ENCODE results near the gene ANKRD11. TPM values are rescaled to one million over a fixed set of nuclear protein-coding genes. Genes with fewer than 3 reads are reported as not detected.
"Not testable (repeated sequence)": the region's sequence is repeated elsewhere in the genome, so short reads cannot be mapped to it uniquely, and the experiment has no call there.

The ANKRD11 gene
- polyA plus RNA-seq, 3 donors = 98.3 to 127 (median 111) TPM

DNA sequence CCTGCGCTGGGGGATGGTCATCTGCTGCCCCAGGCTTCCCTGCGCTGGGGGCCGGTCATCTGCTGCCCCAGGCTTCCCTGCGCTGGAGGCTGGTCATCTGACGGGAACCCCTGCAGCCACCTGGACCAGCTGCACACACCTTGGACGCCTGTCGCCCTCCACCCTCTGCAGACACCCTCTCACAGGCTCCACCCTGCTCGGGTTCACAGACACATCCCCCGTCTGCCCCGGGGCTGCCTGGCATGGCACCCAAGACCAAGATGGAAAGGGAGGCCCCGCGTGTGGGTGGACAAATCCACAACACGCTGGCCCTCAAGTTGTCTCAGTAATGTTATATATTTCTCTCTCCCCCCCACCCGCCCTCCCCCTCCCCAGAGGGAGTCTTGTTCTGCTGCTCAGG, 89.6 kb downstream of the ANKRD11 start:
- DNase-seq (ENCODE audit: extremely low read depth in 1 of 11, low read depth in 9 of 11, low spot score in 4 of 11) = no peak

DNA sequence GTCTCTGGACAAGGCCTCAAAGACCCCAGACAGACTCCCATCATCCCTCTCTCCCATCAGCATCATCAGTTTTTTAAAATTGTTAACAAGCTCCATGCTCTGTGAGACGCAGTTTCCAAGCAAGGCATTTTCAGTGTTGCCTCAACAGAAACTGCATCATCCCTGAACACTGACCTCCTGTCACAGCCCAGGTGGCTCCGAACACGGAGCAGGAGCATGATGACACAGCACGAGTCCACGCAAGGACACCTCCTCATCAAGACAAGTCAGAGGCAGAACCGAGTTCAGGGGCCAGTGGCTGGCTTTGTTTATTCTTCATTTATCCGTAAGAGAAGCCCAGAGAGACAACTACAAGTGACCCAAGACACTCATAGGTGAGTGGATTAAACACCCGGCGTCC, 91.4 kb downstream of the ANKRD11 start:
- no peak for DNase-seq (ENCODE audit: extremely low read depth in 1 of 11, low read depth in 9 of 11, low spot score in 4 of 11)

- no peak for DNase-seq (ENCODE audit: extremely low read depth in 1 of 11, low read depth in 9 of 11, low spot score in 4 of 11)
Observed at GRCh38 chr16:89397331-89397861, 93.0 kb downstream of the ANKRD11 start.

GRCh38 chr16:89396156-89396555, 94.2 kb downstream of the ANKRD11 start:
- DNase-seq (ENCODE audit: extremely low read depth in 1 of 11, low read depth in 9 of 11, low spot score in 4 of 11) = no peak

- peak; percentile 66 to 92 (median 81) for DNase-seq (ENCODE audit: extremely low read depth in 1 of 11, low read depth in 9 of 11, low spot score in 4 of 11)
Observed at GRCh38 chr16:89395150-89396142, 94.9 kb downstream of the ANKRD11 start.

GRCh38 chr16:89393738-89394406, 96.5 kb downstream of the ANKRD11 start:
- DNase-seq (ENCODE audit: extremely low read depth in 1 of 11, low read depth in 9 of 11, low spot score in 4 of 11) = no peak

- no peak for DNase-seq (ENCODE audit: extremely low read depth in 1 of 11, low read depth in 9 of 11, low spot score in 4 of 11)
Observed at GRCh38 chr16:89392881-89393737, 97.3 kb downstream of the ANKRD11 start.

GRCh38 chr16:89390224-89390583, 100.2 kb downstream of the ANKRD11 start:
- DNase-seq (ENCODE audit: extremely low read depth in 1 of 11, low read depth in 9 of 11, low spot score in 4 of 11) = not testable (repeated sequence)

- DNase-seq (ENCODE audit: extremely low read depth in 1 of 11, low read depth in 9 of 11, low spot score in 4 of 11) = not testable (repeated sequence)
Observed at GRCh38 chr16:89389504-89390223, 100.7 kb downstream of the ANKRD11 start.

DNA sequence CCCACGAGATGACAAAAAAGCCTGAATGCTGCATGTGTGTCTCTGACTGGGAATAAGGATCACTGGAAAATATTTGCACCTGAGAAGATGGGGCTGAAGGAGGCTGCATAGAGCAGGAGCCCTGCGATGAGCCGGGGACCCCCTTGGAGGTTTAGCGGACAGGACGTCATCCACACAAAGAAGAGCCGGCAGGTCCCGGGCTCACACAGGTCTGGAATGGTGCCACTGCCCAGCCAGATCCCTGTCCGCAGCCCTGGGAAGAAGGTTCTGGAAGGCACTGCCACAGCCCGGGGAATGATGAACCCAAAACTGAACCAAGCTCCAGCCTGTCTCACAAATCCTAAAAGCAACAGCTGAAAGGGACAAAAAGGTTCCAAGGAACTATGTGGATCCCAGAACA, 101.8 kb downstream of the ANKRD11 start:
- DNase-seq (ENCODE audit: extremely low read depth in 1 of 11, low read depth in 9 of 11, low spot score in 4 of 11) = no peak

DNA sequence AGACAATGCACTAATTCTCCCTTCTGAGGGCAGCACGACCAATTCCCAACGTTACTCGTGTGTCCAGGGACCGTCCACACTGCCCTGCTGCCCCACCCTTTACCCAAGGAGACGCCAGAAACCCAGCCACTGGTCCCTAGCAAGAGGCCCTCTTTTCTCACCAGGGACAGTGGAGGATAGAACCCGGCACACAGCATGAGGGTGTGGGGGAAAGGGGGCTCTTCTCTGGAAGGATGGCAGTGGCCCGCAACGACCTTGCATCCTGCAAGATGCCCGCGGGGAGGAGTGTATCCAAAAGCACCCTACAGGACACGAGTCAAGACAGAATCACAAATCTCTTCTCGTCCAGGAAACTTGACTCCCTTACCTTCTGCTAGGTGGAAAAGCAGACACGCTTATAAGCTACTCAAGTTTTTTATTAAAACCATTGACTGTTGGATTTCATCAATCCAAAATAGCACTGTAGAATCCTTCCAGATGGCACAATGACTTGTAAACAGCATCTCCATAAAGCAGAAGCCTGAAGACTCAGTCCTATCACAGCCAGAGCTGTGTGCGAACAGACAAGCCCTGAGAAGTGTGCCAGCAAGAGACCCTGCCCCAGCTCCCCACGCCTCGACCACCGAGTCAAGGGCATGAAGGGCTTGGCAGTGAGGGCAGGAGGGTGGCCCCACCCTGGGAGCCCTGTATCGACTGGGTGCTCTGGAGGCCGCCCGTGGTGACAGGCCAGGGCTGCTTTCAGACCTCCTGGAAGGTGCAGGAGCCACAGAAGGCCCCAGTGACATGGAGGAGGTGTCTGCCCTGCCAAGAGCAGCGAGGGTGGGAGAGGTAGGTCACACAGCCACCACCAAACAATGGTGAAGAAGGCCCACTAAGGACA, 103.8 kb downstream of the ANKRD11 start:
- DNase-seq (ENCODE audit: extremely low read depth in 1 of 11, low read depth in 9 of 11, low spot score in 4 of 11) = no peak

- no peak for DNase-seq (ENCODE audit: extremely low read depth in 1 of 11, low read depth in 9 of 11, low spot score in 4 of 11)
Observed at GRCh38 chr16:89385712-89386111, 104.6 kb downstream of the ANKRD11 start.

DNA sequence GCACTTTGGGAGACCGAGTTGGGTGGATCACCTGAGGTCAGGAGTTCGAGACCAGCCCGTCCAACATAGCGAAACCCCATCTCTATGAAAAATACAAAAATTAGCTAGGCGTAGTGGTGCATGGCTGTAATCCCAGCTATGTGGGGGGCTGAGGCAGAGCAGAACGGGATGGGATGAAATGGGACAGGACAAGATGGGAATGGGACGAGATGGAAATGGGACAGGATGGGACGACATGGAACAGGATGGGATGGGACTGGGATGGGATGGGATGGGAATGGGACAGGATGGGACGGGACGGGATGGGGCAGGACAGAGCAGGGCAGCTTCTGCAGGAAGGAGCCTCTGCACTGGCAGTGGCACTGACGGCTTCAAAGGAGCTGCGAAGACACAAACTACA, 106.1 kb downstream of the ANKRD11 start:
- DNase-seq (ENCODE audit: extremely low read depth in 1 of 11, low read depth in 9 of 11, low spot score in 4 of 11) = no peak

GRCh38 chr16:89383095-89384003, 107.0 kb downstream of the ANKRD11 start:
- no peak for DNase-seq (ENCODE audit: extremely low read depth in 1 of 11, low read depth in 9 of 11, low spot score in 4 of 11)

- not testable (repeated sequence) for DNase-seq (ENCODE audit: extremely low read depth in 1 of 11, low read depth in 9 of 11, low spot score in 4 of 11)
Observed at GRCh38 chr16:89382555-89382954, 107.8 kb downstream of the ANKRD11 start.

GRCh38 chr16:89381788-89382187, 108.6 kb downstream of the ANKRD11 start:
- DNase-seq (ENCODE audit: extremely low read depth in 1 of 11, low read depth in 9 of 11, low spot score in 4 of 11) = no peak

GRCh38 chr16:89380681-89381080, 109.7 kb downstream of the ANKRD11 start:
- no peak for DNase-seq (ENCODE audit: extremely low read depth in 1 of 11, low read depth in 9 of 11, low spot score in 4 of 11)
